ENCODE measurements around the gene MLN.
"Not testable (repeated sequence)": the region's sequence is repeated elsewhere in the genome, so short reads cannot be mapped to it uniquely, and the experiment has no call there.

The MLN gene

DNA sequence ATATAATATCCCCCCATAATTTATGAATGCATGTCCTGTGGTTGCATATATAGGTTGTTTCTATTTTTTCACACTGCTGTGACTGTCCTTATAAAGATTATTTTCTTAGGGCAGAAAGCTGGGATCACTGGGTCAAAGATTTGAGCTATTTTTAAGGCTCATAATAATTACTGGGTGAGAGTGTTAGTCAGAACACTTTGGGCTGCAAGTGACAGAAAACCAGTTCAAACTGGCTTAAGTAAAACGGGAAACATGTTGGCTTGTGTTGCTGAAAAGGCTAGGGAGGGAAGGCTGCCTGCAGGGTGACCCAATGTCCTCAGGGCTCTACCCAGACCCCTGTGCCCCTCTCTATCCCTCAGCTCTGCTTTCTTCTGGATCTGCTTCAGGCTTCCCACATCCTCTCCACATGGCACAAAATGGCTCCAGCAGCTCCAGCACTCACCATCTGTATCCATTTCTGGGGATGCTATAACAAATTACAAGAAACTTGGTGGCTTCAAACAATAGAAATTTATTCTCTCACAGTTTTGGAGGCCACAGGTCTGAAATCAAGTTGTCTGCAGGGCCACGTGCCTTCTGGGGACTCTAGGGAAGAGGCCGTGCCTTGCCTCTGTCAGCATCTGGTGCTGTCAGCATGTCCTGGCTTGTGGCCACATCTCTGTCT is 33.1 kb upstream of the MLN start:
- no peak overlapping the region for H3K27ac ChIP-seq
- DNase-seq (ENCODE audit: low read depth, low spot score) = no peak

DNA sequence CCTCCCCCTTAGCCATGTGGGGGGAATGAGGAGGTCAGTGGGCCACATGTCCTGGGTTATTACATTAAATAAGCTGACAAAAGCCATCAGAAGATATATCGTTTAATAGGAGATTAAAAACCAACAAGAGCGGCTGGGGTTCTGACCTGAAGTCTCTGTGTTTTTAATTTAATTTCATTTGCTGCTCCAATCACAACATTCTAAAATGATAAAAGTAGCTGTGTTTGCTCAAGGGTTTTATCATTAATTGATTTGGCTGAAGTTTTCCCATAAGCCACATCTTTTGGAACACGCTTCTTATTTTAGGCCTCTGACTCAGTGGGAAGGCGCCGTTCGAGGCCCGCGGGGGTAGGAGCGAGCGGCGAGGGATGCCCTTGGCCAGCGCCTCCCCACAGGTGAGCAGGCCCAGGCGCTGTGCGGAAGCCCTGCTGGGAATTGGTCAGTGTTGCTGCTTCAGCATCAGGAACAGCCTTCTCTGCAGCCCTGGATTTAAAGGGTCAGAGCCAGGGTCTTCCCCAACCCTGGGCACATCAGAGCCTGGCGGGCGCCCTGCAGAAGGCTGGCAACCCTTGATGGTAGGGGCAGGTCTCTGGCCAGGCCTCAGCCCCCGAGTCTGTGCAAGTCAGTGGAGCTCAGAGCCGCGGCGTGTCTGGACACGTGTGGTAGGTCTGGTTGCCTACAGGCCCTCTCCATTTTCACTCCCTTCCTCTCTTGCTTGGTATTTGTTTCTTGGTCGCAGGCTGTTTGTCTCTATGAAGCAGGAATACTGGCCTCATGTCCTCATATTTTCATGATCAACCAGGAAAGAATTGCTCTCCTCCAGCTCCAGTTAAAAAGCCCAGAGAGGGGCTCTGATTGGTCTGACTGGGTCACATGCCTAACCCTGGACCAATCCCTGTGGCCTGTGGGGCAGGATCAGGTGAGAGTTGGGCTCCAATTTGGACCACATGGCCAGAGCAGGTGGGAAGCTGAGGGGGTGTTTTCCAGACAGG is 30.9 kb upstream of the MLN start:
- H3K27ac ChIP-seq = peak overlapping the region; percentile 70
- DNase-seq (ENCODE audit: low read depth, low spot score) = no peak

DNA sequence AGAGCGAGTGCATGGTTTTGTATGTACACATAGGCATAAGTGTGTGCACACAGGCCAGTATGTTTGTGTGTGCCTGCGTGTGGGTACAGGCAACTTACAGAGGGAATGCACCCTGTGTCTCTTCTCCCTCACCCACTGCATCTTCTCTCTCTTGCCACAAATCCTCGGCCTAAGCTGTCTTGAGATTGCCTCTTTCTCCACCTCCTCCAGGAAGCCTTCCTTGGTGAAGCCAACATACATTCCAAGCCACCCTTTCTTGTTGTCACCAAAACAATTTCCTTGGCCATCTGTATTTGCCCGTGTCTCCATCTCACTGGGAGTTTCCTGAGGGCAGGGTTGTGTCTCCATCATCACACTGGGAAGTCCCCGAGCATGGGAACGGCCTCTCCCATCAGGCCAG is 29.8 kb upstream of the MLN start:
- H3K27ac ChIP-seq = no peak overlapping the region
- DNase-seq (ENCODE audit: low read depth, low spot score) = no peak

DNA sequence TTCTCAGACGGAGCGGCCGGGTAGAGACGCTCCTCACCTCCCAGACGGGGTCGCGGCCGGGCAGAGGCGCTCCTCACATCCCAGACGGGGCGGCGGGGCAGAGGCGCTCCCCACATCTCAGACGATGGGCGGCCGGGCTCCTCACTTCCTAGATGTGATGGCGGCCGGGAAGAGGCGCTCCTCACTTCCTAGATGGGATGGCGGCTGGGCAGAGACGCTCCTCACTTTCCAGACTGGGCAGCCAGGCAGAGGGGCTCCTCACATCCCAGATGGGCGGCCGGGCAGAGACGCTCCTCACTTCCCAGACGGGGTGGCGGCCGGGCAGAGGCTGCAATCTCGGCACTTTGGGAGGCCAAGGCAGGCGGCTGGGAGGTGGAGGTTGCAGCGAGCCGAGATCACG is 29.0 kb upstream of the MLN start:
- not testable (repeated sequence) for DNase-seq (ENCODE audit: low read depth, low spot score); H3K27ac ChIP-seq

DNA sequence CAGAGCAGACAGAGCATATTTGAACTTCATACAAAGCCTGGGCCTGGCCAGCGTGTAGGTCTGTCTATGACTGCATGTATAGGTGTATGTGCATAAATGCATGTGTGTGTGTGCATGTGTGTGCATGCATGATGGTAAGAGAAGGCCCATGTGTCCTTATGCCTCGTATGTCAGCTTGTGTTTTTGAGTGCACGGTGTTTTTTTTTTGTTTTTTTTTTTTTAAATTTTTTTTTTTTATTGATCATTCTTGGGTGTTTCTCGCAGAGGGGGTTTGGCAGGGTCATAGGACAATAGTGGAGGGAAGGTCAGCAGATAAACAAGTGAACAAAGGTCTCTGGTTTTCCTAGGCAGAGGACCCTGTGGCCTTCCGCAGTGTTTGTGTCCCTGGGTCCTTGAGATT is 27.9 kb upstream of the MLN start:
- not testable (repeated sequence) for DNase-seq (ENCODE audit: low read depth, low spot score); H3K27ac ChIP-seq

DNA sequence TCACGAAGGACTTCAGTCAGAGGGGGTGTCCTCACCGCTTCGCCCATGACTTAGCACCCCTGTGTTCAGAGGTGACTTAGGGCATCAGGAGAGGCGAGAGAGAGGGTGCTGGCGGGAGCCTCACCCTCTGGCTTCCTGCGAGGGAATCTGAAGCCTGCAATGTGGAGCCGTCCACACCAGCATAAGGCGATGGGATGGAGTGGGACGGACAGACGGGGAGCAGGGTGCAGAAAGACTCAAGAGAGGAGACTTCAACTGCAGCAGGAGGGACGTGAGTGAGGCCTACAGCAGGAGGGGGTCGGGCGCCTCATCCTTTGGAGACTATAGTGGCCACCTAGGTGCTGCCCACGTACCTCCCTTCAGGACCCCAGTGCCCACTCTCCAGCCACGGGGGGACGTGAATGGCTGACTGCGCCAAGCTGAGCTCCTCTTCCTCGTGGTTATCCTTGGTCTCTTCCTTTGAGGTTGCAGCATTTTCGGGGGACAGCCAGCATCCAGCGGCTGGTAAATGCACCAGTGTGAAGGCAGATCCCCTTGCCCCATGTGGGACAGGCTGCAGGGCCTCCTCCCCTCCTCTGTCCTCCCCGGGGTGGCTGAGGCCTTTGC is 26.9 kb upstream of the MLN start:
- no peak for DNase-seq (ENCODE audit: low read depth, low spot score)
- no peak overlapping the region for H3K27ac ChIP-seq

DNA sequence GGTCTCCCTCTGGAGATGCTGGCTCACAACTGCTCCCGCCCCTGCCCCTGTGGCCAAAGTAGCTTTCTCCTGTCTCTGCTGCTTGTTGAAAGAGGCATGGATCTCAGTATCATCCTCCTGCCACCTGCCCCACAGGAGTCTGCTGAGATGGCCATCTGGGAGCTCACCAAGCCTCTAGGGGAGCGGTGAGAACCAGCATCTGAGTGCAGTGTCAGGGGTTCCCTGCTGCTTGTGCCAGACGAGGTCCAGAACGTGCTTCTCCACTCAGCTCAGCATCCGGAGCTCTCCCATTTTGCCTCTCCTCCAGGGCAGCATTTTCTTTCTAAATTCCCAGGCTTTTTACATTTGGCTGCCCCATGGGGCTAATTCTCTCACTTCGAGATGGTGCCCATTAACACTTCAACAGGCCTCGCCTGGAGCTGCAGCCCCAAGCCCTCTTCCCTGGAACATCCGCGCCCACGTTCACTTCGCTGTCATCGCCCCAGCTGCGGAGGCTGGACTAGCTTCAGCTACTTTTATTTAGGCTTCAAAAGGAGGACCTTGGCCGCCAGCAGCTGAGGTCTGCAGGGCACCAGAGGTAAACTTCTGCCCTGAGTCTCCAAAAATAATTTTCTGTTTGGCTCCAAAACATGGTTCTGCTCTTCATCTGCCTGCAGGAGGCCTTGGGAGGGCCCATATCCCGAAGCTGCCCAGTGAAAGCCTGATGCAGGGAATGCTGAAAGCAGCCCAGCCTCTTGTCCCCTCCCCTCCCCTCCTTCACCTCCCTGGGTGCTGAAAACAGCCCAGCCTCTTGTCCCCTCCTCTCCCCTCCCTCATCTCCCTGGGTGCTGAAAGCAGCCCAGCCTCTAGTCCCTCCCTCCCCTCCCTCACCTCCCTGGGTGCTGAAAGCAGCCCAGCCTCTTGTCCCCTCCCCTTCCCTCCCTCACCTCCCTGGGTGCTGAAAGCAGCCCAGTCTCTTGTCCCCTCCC is 25.2 kb upstream of the MLN start:
- DNase-seq (ENCODE audit: low read depth, low spot score) = no peak
- no peak overlapping the region for H3K27ac ChIP-seq

DNA sequence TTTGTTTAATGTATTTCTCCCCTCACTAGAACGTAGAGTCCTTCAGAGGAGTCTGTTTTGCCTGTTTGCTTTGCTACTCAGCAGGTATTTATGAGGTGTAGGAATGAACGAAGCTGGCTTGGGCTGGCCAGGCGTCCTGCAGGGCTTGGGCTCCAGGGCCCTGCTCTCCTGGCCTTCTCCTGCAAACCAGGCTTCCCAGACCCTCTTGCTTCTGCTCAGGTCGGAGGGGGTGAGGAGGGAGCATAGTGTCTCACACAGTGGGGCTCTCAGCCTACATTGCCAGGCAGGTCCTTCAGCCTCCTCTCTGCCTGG is 24.6 kb upstream of the MLN start:
- no peak for DNase-seq (ENCODE audit: low read depth, low spot score)
- no peak overlapping the region for H3K27ac ChIP-seq

DNA sequence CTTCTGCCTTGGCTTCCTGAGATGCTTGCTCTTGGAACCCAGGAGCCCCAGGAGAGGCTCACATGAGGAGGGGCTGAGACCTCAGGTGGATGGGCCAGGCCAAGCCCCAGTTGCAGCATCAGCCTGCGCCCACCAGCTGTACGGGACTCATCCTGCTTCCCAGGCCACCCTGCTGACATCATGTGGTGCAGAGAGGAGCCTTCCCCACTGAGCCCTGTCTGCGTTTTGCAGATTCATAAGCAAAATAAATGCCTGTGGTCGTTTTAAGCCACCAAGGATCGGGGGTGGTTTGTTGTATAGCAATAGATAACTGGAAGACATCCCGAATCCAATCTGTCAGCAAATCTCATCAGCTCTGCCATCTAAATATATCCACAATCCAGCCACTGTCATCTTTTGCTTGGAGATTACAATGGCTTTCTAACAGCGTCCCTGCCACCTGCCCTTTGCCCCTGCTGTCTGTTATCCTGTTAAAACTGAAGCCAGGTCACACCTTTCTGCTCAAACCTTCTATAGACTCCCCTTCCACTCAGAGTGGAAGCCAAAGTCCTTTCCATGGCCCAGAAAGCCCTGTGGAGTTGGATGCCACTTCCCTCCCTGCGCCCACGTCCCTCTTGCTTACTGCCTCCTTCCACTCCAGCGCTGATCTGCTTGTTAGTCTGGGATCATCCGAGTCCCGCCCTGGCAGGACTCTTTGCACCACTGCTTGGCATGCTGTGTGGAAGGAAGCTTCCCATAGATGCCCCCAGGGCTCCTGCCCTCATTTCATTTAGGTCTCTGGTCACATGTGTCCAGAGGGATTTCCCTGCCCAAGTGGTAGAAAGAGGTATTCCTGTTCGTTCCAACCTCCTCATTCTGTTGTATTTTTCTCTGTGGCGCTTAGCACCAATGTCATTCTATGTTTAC is 24.0 kb upstream of the MLN start:
- no peak for DNase-seq (ENCODE audit: low read depth, low spot score)
- no peak overlapping the region for H3K27ac ChIP-seq

DNA sequence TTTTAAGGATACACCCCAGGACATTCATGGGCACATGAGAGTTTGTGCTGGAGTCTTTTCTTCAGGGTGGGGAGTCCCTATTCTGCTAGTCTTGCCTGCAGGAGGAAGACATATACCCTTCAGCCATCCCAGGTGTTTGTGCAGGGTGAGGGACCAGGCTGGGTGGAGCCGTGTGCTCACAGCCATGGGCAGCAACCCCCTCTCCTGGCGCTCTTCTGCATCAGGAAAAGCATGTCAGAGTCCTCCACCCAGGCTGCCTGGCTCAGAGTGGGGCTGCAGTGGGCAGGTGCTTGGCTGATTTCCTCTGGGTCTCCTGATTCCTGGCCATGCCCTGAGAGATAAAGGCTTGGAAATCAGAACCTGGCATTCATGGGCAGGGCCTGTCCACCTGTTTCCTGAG is 22.7 kb upstream of the MLN start:
- H3K27ac ChIP-seq = no peak overlapping the region
- no peak for DNase-seq (ENCODE audit: low read depth, low spot score)

DNA sequence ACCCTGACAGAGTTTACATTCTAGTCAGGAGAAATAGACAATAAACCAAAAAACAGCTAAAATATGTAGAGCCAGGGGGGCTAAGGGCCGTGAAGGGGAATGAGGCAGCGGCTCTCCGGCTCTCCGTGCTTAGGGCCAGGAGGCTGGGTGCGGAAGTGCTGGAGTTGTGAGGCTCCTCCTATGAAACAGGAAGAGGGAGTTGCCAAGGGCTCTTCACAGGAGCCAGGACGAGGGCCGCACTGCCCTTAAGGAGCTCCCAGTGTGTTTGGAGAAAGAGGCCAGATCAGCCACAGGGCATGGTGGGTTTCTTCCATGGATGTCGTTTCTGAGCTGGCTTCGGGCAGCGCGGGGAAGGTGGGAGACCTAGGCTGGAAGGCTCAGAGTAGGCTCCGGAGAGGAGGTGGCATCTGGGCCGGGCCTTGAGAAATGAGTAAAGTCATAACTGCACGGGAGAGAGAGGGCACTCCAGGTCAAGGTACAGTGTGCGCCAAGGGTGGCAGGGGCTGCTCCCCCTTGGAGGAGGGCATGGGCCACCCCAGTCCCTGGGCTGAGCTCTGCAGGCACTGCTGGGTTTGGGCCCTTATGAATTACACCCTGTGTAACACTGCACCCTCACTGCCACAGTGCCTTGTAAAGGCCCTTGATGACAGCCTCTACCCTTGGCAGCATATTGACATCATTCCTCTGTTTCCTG is 20.8 kb upstream of the MLN start:
- no peak overlapping the region for H3K27ac ChIP-seq

DNA sequence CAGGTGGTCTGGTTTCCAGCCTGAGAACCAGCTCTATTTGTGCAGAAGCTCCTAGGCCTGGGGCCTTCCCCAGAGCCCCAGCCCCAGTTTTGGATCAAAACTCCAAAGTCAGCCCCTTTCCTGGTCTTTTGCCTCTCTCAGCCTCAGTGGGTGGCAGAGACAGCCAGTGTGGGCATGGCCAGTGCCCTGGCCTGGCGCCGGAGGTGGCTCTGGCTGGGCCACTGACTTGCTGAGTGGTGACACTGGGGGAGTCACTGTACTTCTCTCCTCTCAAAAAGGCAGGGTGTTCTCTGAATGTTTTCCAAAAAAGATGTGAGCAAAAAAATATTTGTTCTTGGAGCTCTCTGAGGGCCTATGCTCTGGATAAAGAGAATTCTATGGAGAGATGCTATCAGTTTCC is 20.0 kb upstream of the MLN start:
- no peak for DNase-seq (ENCODE audit: low read depth, low spot score)
- H3K27ac ChIP-seq = no peak overlapping the region

More for the DNA sequence above, 20.8 kb upstream of the MLN start:
- DNase-seq (ENCODE audit: low read depth, low spot score) = no peak

DNA sequence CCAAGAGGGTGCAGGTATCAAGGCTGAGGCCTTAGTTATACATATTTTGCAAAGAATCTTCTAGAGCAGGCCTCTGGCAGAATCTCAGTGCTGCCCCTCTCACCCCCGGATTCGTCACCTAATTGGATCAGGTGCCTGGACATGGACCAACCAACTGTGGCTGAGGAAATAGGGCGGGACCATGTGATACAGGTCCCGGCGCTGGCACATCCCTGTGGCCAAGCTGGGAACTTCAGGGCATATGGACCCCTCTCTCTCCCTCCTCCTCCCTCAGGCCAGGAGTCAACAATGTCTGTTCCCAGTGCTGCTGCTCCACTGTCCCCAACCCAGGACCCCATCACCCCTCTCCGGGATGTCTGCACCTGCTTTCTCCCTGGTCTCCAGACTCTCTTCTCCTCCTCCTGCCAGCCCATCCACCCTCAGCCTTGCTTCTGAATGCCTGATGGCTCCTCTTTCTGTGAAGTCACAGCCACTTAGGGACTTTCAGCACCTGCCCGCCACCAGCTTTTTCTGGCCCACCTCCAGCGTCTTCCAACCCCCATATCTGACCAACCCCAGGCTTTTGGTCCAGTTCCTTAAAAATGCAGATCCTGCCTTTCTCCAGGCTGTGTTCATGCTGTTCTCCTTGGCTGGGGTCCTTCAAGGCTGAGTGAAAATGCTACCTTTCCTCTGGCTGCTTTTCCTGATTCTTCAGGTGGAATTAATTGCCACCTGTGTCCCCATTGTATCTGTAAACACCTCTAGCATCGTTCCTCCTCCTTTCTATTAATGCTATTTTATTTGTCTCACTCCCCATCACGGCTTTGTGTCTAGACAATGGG is 19.0 kb upstream of the MLN start:
- H3K27ac ChIP-seq = no peak overlapping the region
- DNase-seq (ENCODE audit: low read depth, low spot score) = no peak

DNA sequence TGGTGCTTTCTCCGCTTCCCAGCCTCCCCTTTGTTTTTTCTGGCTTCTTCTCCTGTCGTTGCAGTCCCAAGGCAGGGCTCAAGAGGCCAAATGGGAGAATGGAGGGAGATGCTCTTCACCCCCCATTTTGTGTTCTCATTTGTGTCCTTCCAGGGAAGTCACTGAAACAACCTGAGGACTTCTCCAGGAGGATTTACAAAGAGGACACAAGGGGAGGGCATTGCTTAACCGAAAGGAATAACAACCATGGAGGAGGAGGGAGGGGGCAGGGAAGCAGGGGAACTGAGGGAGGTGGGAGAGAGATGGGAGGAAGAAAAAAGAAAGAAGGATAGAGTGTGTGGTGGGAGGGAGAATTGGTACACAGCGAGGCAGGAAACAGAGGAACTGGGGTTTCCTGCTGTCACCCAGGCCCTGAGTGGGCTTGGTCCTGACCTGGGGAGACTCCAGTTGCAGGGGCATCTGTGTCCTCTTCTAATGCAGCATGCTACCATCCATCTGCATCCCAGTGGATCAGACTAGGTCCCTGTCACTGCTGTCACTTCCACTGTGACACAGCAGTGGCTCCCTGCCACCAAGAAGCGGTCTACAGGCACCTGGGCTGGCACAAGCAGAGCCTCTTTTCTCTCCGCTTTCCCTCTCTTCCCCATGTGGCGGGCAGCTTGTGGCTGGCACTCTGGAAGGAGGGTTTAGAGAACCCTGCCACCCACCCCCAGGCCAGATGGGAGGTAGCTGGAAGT is 17.1 kb upstream of the MLN start:
- DNase-seq (ENCODE audit: low read depth, low spot score) = no peak

DNA sequence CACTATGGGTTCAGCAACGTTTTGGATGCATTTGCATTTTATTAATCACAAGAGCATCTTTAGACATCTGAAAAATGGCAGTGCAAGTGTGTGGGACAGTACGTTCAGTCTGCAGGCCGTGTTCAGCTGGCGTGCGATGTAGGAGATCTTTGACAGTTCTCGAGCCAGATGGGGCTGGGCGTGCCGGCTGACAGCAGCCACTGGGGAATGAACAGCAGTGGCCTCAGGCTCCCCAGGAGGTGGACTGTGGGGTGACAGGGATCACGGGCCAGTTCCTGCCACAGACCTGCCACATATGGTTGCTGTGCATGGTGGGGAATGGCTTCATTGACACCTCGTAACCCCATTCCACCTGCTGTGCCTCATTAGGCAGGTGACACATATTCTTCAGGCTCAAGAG is 16.4 kb upstream of the MLN start:
- no peak for DNase-seq (ENCODE audit: low read depth, low spot score)
- H3K27ac ChIP-seq = no peak overlapping the region

More for the DNA sequence above, 17.1 kb upstream of the MLN start:
- H3K27ac ChIP-seq = no peak overlapping the region

DNA sequence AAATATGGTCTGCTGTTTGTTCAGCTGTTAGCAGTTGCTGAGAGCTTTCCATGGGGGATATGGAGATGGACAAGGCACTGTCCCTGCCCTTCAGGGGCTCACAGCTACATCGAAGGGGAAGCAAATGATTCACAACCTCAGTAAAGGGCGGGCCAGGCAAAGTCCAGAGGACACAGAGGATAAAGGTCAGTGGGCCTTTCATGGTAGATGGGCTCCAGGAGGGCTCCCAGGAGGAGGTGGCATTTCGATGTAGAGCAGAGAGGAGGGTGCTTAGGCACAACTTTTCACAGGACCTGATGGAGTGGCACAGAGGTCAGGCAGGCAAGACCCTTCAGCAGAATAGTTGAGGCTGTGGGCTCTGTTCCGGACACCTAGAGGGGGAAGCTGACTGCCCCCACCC is 15.2 kb upstream of the MLN start:
- DNase-seq (ENCODE audit: low read depth, low spot score) = no peak

DNA sequence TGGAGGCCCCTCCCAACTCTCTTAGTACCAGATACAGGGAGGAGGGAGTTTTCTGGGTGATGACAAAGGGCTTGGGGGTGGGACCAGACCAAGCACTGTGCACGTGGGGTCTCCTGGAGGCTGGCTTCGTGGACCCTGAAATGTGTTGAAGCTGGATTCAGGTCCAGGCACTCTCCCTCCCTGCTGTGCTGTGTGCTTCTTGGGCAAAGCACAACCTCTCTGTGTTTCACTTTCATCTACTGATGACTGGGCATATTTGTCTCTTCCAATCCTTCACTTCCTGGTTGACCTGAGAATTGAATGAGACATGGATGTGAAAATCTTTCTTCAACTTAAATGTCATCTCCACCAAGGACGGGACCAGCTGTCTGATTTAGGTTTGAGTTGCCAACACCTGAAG is 14.5 kb upstream of the MLN start:
- H3K27ac ChIP-seq = no peak overlapping the region
- no peak for DNase-seq (ENCODE audit: low read depth, low spot score)

More for the DNA sequence above, 15.2 kb upstream of the MLN start:
- no peak overlapping the region for H3K27ac ChIP-seq
